Kidney (tissue), 14 donors: ENCODE measurements around the gene RASGRP3. TPM values are rescaled to one million over a fixed set of nuclear protein-coding genes. Genes with fewer than 3 reads are reported as not detected.
A peak's percentile ranks its signal among the peaks of the same experiment; 100 is the strongest.

Experiments used
- DNase-seq, 5 donors: peaks; one replicate each; pipeline ENCODE4 v3.0.0-alpha.2; 2013 to 2020
- FAIRE-seq: peaks from 2 replicates; lab custom pipeline; 2012; peaks lifted over from hg19 to GRCh38; lab: Jason Lieb, UNC
- H3K27ac ChIP-seq, 2 donors: one replicate each; pipeline ENCODE4 v1.7.0; 2013; ENCODE audit warnings: low read depth in 2 of 2, low read length in 2 of 2, inconsistent platforms in 1 of 2
- H3K27me3 ChIP-seq: one replicate; pipeline ENCODE4 v1.7.1; 2013; ENCODE audit warnings: low read length, inconsistent platforms; ENCODE audit not compliant: control insufficient read depth, insufficient read depth
- H3K36me3 ChIP-seq, 3 donors: one replicate each; pipeline versions ENCODE4 v1.7.0 to v1.7.1; 2013; ENCODE audit warnings: low read length in 3 of 3, control low read depth in 1 of 3, inconsistent platforms in 1 of 3; ENCODE audit not compliant: insufficient read depth in 3 of 3, control insufficient read depth in 2 of 3
- H3K4me1 ChIP-seq, 3 donors: one replicate each; pipeline versions ENCODE4 v1.7.0 to v1.7.1; 2013; ENCODE audit warnings: low read length in 3 of 3, inconsistent platforms in 1 of 3, low read depth in 1 of 3; ENCODE audit not compliant: control insufficient read depth in 2 of 3, insufficient read depth in 2 of 3
- H3K4me3 ChIP-seq, 3 donors: one replicate each; pipeline versions ENCODE4 v1.7.0 to v1.8.1; 2013; ENCODE audit warnings: low read length in 3 of 3, control low read depth in 1 of 3, inconsistent platforms in 1 of 3
- H3K9ac ChIP-seq, 3 donors: one replicate each; pipeline versions ENCODE4 v1.7.0 to v1.7.1; 2013; ENCODE audit warnings: low read length in 3 of 3, control low read depth in 1 of 3, inconsistent platforms in 1 of 3
- H3K9me3 ChIP-seq, 3 donors: one replicate each; pipeline versions ENCODE4 v1.7.0 to v1.7.1; 2013; ENCODE audit warnings: low read length in 3 of 3, control low read depth in 1 of 3, inconsistent platforms in 1 of 3; ENCODE audit not compliant: control insufficient read depth in 2 of 3, insufficient read depth in 1 of 3
- intact Hi-C: fragments of 100-400 bp; cut with DNase I; formaldehyde crosslinking; loops from one replicate; pipeline ENCODE4 v1.11.1; 2022
- polyA plus RNA-seq: library from polyadenylated mRNA; stranded (reverse); fragments of 350-450 nt; fragmentation: Illumina TruSeq; extraction: RNeasy Lipid Tissue Mini Kit (QIAGEN cat#74804); gene quantifications from one replicate; pipeline ENCODE4 v1.2.3, GENCODE V29; 2014; ENCODE audit warnings: low read depth, low replicate concordance; ENCODE audit not compliant: insufficient read depth
- total RNA-seq: library from RNA; stranded (reverse); fragmentation: NEBNext Ultra II Directional; extraction: Animal tissue kit (Norgen Biotek cat#: 25700); gene quantifications from one replicate; pipeline ENCODE4 v1.2.1, GENCODE V29; 2021
- TF ChIP-seq, protein P1 (sequence below): IDR thresholded peaks from 3 replicates; pipeline ENCODE4 v1.5.1; 2012; ENCODE audit warnings: mild to moderate bottlenecking, moderate library complexity, borderline replicate concordance; ENCODE audit not compliant: insufficient read depth; ENCODE audit errors: extremely low read depth
- donor health status: control.
- donor health status: control.
- donor health status: control.
- donor health status: control.
- donor health status: control.
- donor health status: DM: yes; HTN: yes; CAD: no.
- donor health status: Normal renal cell carcinoma (clear cell type).

Gene RASGRP3
- total and polyA plus RNA-seq, 2 donors from 2014 or later = 7.8 to 22.6 TPM

DNA sequence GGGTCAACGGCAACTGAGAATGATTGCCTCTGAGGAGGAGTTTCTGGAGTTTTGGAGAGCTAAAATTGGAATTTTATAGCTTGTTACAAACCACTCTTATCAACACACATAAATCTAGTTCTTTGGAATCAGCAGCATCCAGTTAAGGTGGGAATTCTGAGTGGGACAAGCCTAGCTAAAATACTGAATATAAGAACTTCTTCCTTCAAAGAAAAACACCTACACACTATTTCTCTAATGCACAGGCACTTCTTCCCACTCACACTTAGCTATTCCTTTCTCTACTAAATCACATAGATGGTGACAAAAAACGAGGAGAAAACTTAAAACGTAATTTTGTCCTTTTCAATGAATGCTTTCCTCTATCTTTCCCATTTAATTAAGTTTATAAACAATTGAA, 79.2 kb downstream of the RASGRP3 start:
- Histone ChIP-seq H3K4me1 (peaks cover 0 to 7% (median 0%) of the 10 kb centered on the region in 3 donors), H3K9ac (no peak overlapping the region), H3K9me3 (no peaks in the 10 kb centered on the region), H3K36me3 (peaks cover 0 to 5% (median 3%) of the 10 kb centered on the region in 3 donors), H3K27ac (peak overlapping the region in 1 of 2 donors; percentile 36), H3K27me3 (no peaks in the 10 kb centered on the region), H3K4me3 (no peak overlapping the region)
- TF ChIP-seq, protein P1, sequence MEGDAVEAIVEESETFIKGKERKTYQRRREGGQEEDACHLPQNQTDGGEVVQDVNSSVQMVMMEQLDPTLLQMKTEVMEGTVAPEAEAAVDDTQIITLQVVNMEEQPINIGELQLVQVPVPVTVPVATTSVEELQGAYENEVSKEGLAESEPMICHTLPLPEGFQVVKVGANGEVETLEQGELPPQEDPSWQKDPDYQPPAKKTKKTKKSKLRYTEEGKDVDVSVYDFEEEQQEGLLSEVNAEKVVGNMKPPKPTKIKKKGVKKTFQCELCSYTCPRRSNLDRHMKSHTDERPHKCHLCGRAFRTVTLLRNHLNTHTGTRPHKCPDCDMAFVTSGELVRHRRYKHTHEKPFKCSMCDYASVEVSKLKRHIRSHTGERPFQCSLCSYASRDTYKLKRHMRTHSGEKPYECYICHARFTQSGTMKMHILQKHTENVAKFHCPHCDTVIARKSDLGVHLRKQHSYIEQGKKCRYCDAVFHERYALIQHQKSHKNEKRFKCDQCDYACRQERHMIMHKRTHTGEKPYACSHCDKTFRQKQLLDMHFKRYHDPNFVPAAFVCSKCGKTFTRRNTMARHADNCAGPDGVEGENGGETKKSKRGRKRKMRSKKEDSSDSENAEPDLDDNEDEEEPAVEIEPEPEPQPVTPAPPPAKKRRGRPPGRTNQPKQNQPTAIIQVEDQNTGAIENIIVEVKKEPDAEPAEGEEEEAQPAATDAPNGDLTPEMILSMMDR = no peak
- peak in 1 of 5 donors; percentile 9 for DNase-seq
- FAIRE-seq = no peak
- intact Hi-C loops = no loop called here

DNA sequence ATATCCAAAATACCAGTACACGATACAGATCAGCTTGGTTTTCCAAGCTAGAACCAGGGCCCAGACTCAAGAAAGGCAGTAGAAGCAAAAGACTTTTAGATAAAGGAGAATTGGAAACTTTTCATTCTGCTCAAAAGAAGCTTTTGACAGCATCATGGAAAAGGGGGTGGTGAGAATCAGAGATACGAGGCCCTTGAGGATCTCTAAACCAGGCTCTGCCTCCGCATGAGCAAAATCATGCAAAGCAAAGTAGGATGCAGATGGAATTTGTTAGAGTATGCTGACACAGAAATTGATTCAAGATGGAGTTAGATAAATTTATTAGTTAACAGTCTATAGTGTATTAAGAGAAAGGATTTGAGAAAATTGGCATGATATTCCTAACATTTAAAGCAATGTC, 82.9 kb downstream of the RASGRP3 start:
- no peak for DNase-seq
- FAIRE-seq = no peak
- H3K9me3 ChIP-seq = no peaks in the 10 kb centered on the region

DNA sequence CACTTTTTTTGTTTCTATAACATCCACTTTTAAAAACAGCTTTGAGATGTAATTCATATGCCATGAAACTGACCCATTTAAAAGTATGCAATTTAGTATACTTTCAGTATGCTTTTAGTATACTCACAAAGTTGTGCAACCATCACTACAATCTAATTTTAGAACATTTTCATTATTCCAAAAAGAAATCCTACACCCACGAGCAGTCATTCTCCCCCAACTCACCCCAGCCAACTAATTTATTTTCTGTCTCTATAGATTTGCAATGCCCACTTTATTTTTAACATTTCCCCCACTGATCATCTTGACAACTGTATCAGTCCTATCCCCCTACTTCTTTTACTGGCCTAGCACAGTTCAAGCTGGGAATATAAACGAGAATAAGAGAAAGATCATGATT, 83.6 kb downstream of the RASGRP3 start:
- no peak for DNase-seq
- intact Hi-C loops = no loop called here
- TF ChIP-seq, protein P1 = no peak

More for the DNA sequence above, 82.9 kb downstream of the RASGRP3 start:
- no peak overlapping the region for H3K4me3 ChIP-seq
- no peak overlapping the region for H3K27ac ChIP-seq
- TF ChIP-seq, protein P1 = no peak
- peaks cover 0 to 7% (median 0%) of the 10 kb centered on the region in 3 donors for H3K4me1 ChIP-seq
- H3K9ac ChIP-seq = no peak overlapping the region
- intact Hi-C loops = no loop called here
- H3K27me3 ChIP-seq = no peaks in the 10 kb centered on the region
- peaks cover 0 to 9% (median 8%) of the 10 kb centered on the region in 3 donors for H3K36me3 ChIP-seq

DNA sequence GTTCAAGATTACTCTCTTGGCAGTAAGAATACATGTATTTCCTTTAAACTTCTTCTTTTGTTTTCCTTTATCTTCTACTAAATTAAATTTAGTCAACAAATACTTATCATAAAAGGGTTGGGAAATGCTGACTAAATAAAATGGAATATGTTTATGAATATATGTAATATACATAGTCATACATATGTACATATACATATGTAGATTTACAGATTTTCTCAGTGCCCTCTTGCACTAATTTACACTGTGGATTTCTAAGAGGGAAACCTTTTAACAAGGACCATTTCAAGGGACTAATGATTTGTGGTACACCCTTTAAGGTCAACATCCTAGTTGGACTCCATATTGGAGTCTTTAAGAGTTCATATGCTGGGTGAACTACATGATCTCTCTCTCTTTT, 85.4 kb downstream of the RASGRP3 start:
- Histone ChIP-seq H3K4me1 (no peaks in the 10 kb centered on the region), H3K4me3 (no peak overlapping the region), H3K27ac (no peak overlapping the region), H3K9ac (no peak overlapping the region), H3K9me3 (no peaks in the 10 kb centered on the region), H3K36me3 (peaks cover 0 to 10% (median 9%) of the 10 kb centered on the region in 3 donors), H3K27me3 (no peaks in the 10 kb centered on the region)
- DNase-seq = no peak
- TF ChIP-seq, protein P1 = no peak
- intact Hi-C loops = no loop called here
- no peak for FAIRE-seq

More for the DNA sequence above, 83.6 kb downstream of the RASGRP3 start:
- H3K9me3 ChIP-seq = no peaks in the 10 kb centered on the region
- no peaks in the 10 kb centered on the region for H3K27me3 ChIP-seq
- H3K9ac ChIP-seq = no peak overlapping the region
- H3K36me3 ChIP-seq = peaks cover 0 to 9% (median 8%) of the 10 kb centered on the region in 3 donors
- peaks cover 0 to 6% (median 0%) of the 10 kb centered on the region in 3 donors for H3K4me1 ChIP-seq
- H3K4me3 ChIP-seq = no peak overlapping the region
- H3K27ac ChIP-seq = no peak overlapping the region
- FAIRE-seq = no peak
